HG03045 (cell line): ENCODE results near the gene GPC4.

Experiments
- ATAC-seq: cut with Tn5 transposase; IDR thresholded peaks from one replicate; pipeline ENCODE4 v1.9.1; 2021; ENCODE audit warnings: mild to moderate bottlenecking, moderate library complexity; ENCODE audit not compliant: unreplicated experiment

The GPC4 gene

GRCh38 chrX:133415276-133416105 is at the start of gene GPC4:
TSS of gene GPC4 (minus strand) at chrX:133415489. CDS start at chrX:133414965, 524 bp downstream.
- no peak for ATAC-seq

GRCh38 chrX:133461231-133461630 is 45.9 kb upstream of the GPC4 start:
- no peak for ATAC-seq

GRCh38 chrX:133454924-133455323 is 39.6 kb upstream of the GPC4 start:
- no peak for ATAC-seq

GRCh38 chrX:133454491-133454914 is 39.2 kb upstream of the GPC4 start:
- no peak for ATAC-seq

GRCh38 chrX:133448512-133449076 is 33.3 kb upstream of the GPC4 start:
- ATAC-seq = no peak

- ATAC-seq = no peak
Observed at GRCh38 chrX:133444952-133445831, 29.9 kb upstream of the GPC4 start.

- ATAC-seq = no peak
Observed at GRCh38 chrX:133444196-133444595, 28.9 kb upstream of the GPC4 start.

- no peak for ATAC-seq
Observed at GRCh38 chrX:133440797-133441163, 25.5 kb upstream of the GPC4 start.

GRCh38 chrX:133440081-133440796 is 24.9 kb upstream of the GPC4 start:
- ATAC-seq = no peak

- no peak for ATAC-seq
Observed at GRCh38 chrX:133437766-133438165, 22.5 kb upstream of the GPC4 start.

- ATAC-seq = no peak
Observed at GRCh38 chrX:133437356-133437755, 22.1 kb upstream of the GPC4 start.

- ATAC-seq = no peak
Observed at GRCh38 chrX:133435544-133436124, 20.3 kb upstream of the GPC4 start.

GRCh38 chrX:133434197-133434820 is 19.0 kb upstream of the GPC4 start:
- ATAC-seq = no peak

- ATAC-seq = no peak
Observed at GRCh38 chrX:133419911-133420310, 4.6 kb upstream of the GPC4 start.

- no peak for ATAC-seq
Observed at GRCh38 chrX:133418588-133418987, 3.3 kb upstream of the GPC4 start.

- no peak for ATAC-seq
Observed at GRCh38 chrX:133417364-133417763, 2.1 kb upstream of the GPC4 start.

GRCh38 chrX:133414406-133415275 is 648 bp downstream of the GPC4 start:
- no peak for ATAC-seq

- ATAC-seq = no peak
Observed at GRCh38 chrX:133413218-133413925, 1.9 kb downstream of the GPC4 start.

GRCh38 chrX:133412665-133413064 is 2.6 kb downstream of the GPC4 start:
- ATAC-seq = no peak
